ENCODE results near the gene IRF8. TPM values are rescaled to one million over a fixed set of nuclear protein-coding genes. Genes with fewer than 3 reads are reported as not detected.

IRF8 gene
- total and polyA plus RNA-seq, 2 donors from 2014 or later: 2.9 to 33.3 TPM

DNA sequence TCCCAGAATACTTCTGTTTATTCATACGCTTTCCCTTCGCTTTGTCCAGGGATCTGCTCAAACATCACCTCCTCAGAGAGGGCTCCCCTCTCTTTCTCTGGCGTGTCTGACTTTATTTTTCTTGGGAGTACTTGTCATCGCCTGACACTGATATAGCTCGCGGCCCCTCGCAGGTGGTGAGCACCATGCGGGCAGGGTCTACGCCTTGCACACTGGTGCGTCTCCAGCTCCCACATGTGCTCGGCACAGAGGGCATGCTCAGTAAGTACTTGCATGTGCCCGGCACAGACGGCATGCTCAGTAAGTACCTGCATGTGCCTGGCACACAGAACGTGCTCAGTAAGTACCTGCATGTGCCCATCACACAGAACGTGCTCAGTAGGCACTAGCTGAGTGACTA, 57.5 kb downstream of the IRF8 start:
- Histone ChIP-seq H3K4me3 (ENCODE audit: low read length in 3 of 3) (no peak overlapping the region), H3K9ac (ENCODE audit: low read length in 3 of 3) (no peak overlapping the region), H3K9me3 (ENCODE audit: control insufficient read depth in 2 of 3, insufficient read depth in 1 of 3, low read length in 3 of 3) (no peaks in the 10 kb centered on the region), H3K36me3 (ENCODE audit: control insufficient read depth in 2 of 3, insufficient read depth in 3 of 3, low read length in 3 of 3) (no peaks in the 10 kb centered on the region), H3K27ac (ENCODE audit: low read depth in 2 of 2, low read length in 2 of 2) (no peak overlapping the region), H3K27me3 (ENCODE audit: control insufficient read depth, insufficient read depth, low read length) (no peaks in the 10 kb centered on the region), H3K4me1 (ENCODE audit: control insufficient read depth in 2 of 3, insufficient read depth in 2 of 3, low read depth in 1 of 3, low read length in 3 of 3) (no peaks in the 10 kb centered on the region)
- DNase-seq (no peak), FAIRE-seq (no peak)
- intact Hi-C loops (cut with DNase I): no loop called here
- TF ChIP-seq, protein P1, sequence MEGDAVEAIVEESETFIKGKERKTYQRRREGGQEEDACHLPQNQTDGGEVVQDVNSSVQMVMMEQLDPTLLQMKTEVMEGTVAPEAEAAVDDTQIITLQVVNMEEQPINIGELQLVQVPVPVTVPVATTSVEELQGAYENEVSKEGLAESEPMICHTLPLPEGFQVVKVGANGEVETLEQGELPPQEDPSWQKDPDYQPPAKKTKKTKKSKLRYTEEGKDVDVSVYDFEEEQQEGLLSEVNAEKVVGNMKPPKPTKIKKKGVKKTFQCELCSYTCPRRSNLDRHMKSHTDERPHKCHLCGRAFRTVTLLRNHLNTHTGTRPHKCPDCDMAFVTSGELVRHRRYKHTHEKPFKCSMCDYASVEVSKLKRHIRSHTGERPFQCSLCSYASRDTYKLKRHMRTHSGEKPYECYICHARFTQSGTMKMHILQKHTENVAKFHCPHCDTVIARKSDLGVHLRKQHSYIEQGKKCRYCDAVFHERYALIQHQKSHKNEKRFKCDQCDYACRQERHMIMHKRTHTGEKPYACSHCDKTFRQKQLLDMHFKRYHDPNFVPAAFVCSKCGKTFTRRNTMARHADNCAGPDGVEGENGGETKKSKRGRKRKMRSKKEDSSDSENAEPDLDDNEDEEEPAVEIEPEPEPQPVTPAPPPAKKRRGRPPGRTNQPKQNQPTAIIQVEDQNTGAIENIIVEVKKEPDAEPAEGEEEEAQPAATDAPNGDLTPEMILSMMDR (IDR thresholded peaks at IDR 0.05; ENCODE audit: borderline replicate concordance, extremely low read depth, insufficient read depth): no peak

DNA sequence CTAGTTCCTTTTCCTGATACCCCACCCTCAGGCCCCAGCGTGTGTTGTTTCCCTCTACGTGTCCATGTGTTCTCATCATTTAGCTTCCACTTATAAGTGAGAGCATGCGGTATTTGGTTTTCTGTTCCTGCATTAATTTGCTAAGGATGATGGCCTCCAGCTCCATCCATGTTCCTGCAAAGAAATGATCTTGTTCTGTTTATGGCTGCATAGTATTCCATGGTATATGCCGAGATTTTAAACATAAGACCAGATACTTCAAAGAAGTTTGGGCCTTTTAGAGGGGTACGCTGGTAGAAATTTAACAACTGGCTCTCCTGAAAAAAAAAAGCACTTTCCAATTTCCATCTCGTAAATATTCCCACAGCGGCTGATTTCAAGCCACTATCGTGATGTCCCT, 59.8 kb downstream of the IRF8 start:
- Histone ChIP-seq H3K4me3 (ENCODE audit: low read length in 3 of 3) (no peak overlapping the region), H3K9ac (ENCODE audit: low read length in 3 of 3) (no peak overlapping the region), H3K27me3 (ENCODE audit: control insufficient read depth, insufficient read depth, low read length) (no peaks in the 10 kb centered on the region), H3K36me3 (ENCODE audit: control insufficient read depth in 2 of 3, insufficient read depth in 3 of 3, low read length in 3 of 3) (no peaks in the 10 kb centered on the region), H3K9me3 (ENCODE audit: control insufficient read depth in 2 of 3, insufficient read depth in 1 of 3, low read length in 3 of 3) (no peaks in the 10 kb centered on the region), H3K27ac (ENCODE audit: low read depth in 2 of 2, low read length in 2 of 2) (no peak overlapping the region), H3K4me1 (ENCODE audit: control insufficient read depth in 2 of 3, insufficient read depth in 2 of 3, low read depth in 1 of 3, low read length in 3 of 3) (no peaks in the 10 kb centered on the region)
- TF ChIP-seq, protein P1 (IDR thresholded peaks at IDR 0.05; ENCODE audit: borderline replicate concordance, extremely low read depth, insufficient read depth): no peak
- FAIRE-seq: no peak
- no peak for DNase-seq
- intact Hi-C loops (cut with DNase I): no loop called here

DNA sequence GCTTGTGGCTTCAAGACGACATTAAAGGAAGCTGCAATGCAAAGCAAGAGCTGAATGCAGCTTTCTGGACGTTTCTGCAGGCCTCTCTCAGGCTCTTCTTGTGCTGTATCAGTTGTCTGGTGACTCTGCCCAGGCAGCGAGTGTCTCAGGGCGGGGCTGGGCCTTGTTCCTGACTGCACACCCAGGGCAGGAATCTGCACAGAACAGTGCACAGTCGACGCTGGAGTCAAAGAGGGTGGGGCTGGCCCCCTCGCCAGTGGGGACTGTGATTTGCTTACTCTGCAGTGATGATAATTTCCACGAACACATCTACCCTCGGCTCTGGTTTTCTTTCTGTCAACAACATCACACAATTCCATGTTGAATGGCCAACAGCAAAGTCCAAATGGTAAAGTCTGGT, 60.7 kb downstream of the IRF8 start:
- H3K27ac ChIP-seq (ENCODE audit: low read depth in 2 of 2, low read length in 2 of 2): no peak overlapping the region
- DNase-seq (no peak), FAIRE-seq (no peak)
- TF ChIP-seq, protein P1 (IDR thresholded peaks at IDR 0.05; ENCODE audit: borderline replicate concordance, extremely low read depth, insufficient read depth): no peak
- no peak overlapping the region for H3K4me3 ChIP-seq (ENCODE audit: low read length in 3 of 3)
- no peaks in the 10 kb centered on the region for H3K36me3 ChIP-seq (ENCODE audit: control insufficient read depth in 2 of 3, insufficient read depth in 3 of 3, low read length in 3 of 3)
- H3K4me1 ChIP-seq (ENCODE audit: control insufficient read depth in 2 of 3, insufficient read depth in 2 of 3, low read depth in 1 of 3, low read length in 3 of 3): no peaks in the 10 kb centered on the region
- H3K9me3 ChIP-seq (ENCODE audit: control insufficient read depth in 2 of 3, insufficient read depth in 1 of 3, low read length in 3 of 3): no peaks in the 10 kb centered on the region
- intact Hi-C loops (cut with DNase I): no loop called here
- H3K9ac ChIP-seq (ENCODE audit: low read length in 3 of 3): no peak overlapping the region
- H3K27me3 ChIP-seq (ENCODE audit: control insufficient read depth, insufficient read depth, low read length): no peaks in the 10 kb centered on the region

DNA sequence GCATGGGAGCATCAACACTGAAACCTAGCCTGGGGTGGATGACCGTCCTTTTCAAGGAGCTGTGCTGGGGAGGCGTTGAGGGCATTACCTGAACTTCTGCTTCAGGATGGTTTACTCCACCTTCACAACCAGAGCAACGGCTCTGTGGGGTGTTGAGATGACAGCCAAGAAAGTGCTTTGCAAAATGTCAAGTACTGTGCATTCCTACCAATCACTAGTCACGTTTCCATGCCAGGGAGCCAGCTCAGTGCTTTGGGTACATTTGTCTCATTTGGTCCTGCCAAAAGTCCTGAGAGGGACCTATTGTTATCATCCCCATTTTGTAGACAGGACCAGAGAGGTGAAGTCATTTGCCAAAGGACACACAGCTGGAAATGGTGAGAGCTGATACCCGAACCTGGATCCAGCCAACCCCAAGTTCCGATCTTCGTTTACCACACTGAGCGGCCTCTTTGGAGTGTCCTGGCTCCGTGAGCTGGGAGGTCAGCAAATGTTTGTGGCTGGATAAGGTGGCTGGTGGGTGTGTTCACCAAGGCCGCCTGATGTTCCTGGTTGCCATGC, 61.6 kb downstream of the IRF8 start:
- Histone ChIP-seq H3K4me3 (ENCODE audit: low read length in 3 of 3) (no peak overlapping the region), H3K9ac (ENCODE audit: low read length in 3 of 3) (no peak overlapping the region), H3K27ac (ENCODE audit: low read depth in 2 of 2, low read length in 2 of 2) (no peak overlapping the region), H3K9me3 (ENCODE audit: control insufficient read depth in 2 of 3, insufficient read depth in 1 of 3, low read length in 3 of 3) (no peaks in the 10 kb centered on the region), H3K4me1 (ENCODE audit: control insufficient read depth in 2 of 3, insufficient read depth in 2 of 3, low read depth in 1 of 3, low read length in 3 of 3) (no peaks in the 10 kb centered on the region), H3K36me3 (ENCODE audit: control insufficient read depth in 2 of 3, insufficient read depth in 3 of 3, low read length in 3 of 3) (no peaks in the 10 kb centered on the region), H3K27me3 (ENCODE audit: control insufficient read depth, insufficient read depth, low read length) (no peaks in the 10 kb centered on the region)
- DNase-seq (no peak), FAIRE-seq (no peak)
- TF ChIP-seq, protein P1 (IDR thresholded peaks at IDR 0.05; ENCODE audit: borderline replicate concordance, extremely low read depth, insufficient read depth): no peak
- intact Hi-C loops (cut with DNase I): no loop called here

All from kidney (tissue), 14 donors.